WI38 (cell line): ENCODE measurements around the gene GCKR.

Experiments used
- H3K4me3 ChIP-seq: 2 replicates; pipeline ENCODE4 v1.5.1; 2011; ENCODE audit warnings: low read depth, mild to moderate bottlenecking, control low read depth, low read length
- TF ChIP-seq, protein P1 (sequence below): IDR thresholded peaks from 2 replicates; pipeline ENCODE4 v1.5.1; 2012; ENCODE audit warnings: low read depth, mild to moderate bottlenecking, control low read depth, low read length

The GCKR gene

GRCh38 chr2:27572439-27572838 is 75.8 kb downstream of the GCKR start:
- H3K4me3 ChIP-seq = no peak overlapping the region
- TF ChIP-seq, protein P1, sequence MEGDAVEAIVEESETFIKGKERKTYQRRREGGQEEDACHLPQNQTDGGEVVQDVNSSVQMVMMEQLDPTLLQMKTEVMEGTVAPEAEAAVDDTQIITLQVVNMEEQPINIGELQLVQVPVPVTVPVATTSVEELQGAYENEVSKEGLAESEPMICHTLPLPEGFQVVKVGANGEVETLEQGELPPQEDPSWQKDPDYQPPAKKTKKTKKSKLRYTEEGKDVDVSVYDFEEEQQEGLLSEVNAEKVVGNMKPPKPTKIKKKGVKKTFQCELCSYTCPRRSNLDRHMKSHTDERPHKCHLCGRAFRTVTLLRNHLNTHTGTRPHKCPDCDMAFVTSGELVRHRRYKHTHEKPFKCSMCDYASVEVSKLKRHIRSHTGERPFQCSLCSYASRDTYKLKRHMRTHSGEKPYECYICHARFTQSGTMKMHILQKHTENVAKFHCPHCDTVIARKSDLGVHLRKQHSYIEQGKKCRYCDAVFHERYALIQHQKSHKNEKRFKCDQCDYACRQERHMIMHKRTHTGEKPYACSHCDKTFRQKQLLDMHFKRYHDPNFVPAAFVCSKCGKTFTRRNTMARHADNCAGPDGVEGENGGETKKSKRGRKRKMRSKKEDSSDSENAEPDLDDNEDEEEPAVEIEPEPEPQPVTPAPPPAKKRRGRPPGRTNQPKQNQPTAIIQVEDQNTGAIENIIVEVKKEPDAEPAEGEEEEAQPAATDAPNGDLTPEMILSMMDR = no peak

GRCh38 chr2:27572998-27573429 is 76.4 kb downstream of the GCKR start:
- TF ChIP-seq, protein P1 = no peak
- no peak overlapping the region for H3K4me3 ChIP-seq
